ENCODE measurements around the gene USP54. TPM values are rescaled to one million over a fixed set of nuclear protein-coding genes. Genes with fewer than 3 reads are reported as not detected.

USP54 gene
- total and polyA plus RNA-seq, 9 of the 15 experiments (the other 6 are each of a cell fraction or from before 2014, with no cell fraction given), result 3.8 to 40.1 (median 16.9) TPM

- Histone ChIP-seq H3K9ac (ENCODE audit: insufficient read depth in 1 of 2, low read depth in 2 of 2, low read length in 2 of 2) (no peak overlapping the region), H3K4me2 (ENCODE audit: insufficient read depth, low read length) (no peak overlapping the region), H3K36me3 (ENCODE audit: control insufficient read depth, insufficient read depth, low read length) (no peaks in the 10 kb centered on the region), H3K4me3 (no peak overlapping the region), H3K27ac (ENCODE audit: extremely low read depth, low read depth, low read length) (no peak overlapping the region), H3K79me2 (ENCODE audit: control insufficient read depth, insufficient read depth, low read length) (no peaks in the 10 kb centered on the region), H4K20me1 (replicated peaks; ENCODE audit: control insufficient read depth, insufficient read depth, low read length) (no peaks in the 10 kb centered on the region), H3K9me3 (replicated peaks; ENCODE audit: control insufficient read depth, insufficient read depth, low read depth, low read length) (no peaks in the 10 kb centered on the region), H3K9me1 (ENCODE audit: control insufficient read depth, insufficient read depth, low read length) (no peaks in the 10 kb centered on the region), H3K27me3 (ENCODE audit: control insufficient read depth in 2 of 2, insufficient read depth in 2 of 2, low read length in 2 of 2) (no peaks in the 10 kb centered on the region), H2AFZ (ENCODE audit: low read depth, low read length) (no peak overlapping the region), H3K4me1 (replicated peaks in 1 of 2; ENCODE audit: control insufficient read depth in 2 of 2, insufficient read depth in 2 of 2, low read length in 2 of 2) (no peaks in the 10 kb centered on the region; a peak in 1 of 5 replicates)
- in situ Hi-C loops (cut with MboI) (no loop called here), intact Hi-C loops (cut with micrococcal nuclease) (no loop called here)
- FAIRE-seq (no peak), DNase-seq (ENCODE audit: extremely low read depth in 1 of 4, low spot score in 3 of 4) (no peak), ATAC-seq (peak; percentile 55; the same call in 2 of the 3 replicates)
- ChIA-PET POLR2A (interaction anchor here (0.5 to 1.3 kb wide), 7 partner anchors 10 to 374 kb away, joined by 3 to 5 read pairs (median 3); no protein-coding TSS in a partner anchor), CTCF (ENCODE audit: low intra/inter-chr PET ratio) (no interaction called here)
- 24% methylated on average over 3 of the region's 3 CpGs for WGBS (ENCODE audit: insufficient coverage, low coverage, missing lambda C conversion rate)
- TF ChIP-seq POLR2H (tag; IDR thresholded peaks at IDR 0.05; ENCODE audit: low read depth), result no peak
- TF ChIP-seq ZNF76 (CRISPR knock-in tag; IDR thresholded peaks at IDR 0.05; ENCODE audit: borderline replicate concordance), result no peak
- TF ChIP-seq THAP7 (CRISPR knock-in tag; IDR thresholded peaks at IDR 0.05), result no peak
- no peak for TF ChIP-seq PATZ1 (CRISPR knock-in tag; IDR thresholded peaks at IDR 0.05; ENCODE audit: borderline replicate concordance)
- TF ChIP-seq MTF1 (CRISPR knock-in tag; IDR thresholded peaks at IDR 0.05; ENCODE audit: borderline replicate concordance), result no peak
- no peak for TF ChIP-seq NFIX (CRISPR knock-in tag; IDR thresholded peaks at IDR 0.05; ENCODE audit: low read depth)
- TF ChIP-seq HDAC2 (IDR thresholded peaks at IDR 0.05), result no peak
- no peak for TF ChIP-seq SREBF2 (CRISPR knock-in tag; IDR thresholded peaks at IDR 0.05)
- TF ChIP-seq MITF (IDR thresholded peaks at IDR 0.05), result no peak
- no peak for TF ChIP-seq ZKSCAN1 (IDR thresholded peaks at IDR 0.05; ENCODE audit: low read depth, low read length)
- no peak for TF ChIP-seq U2AF2 (optimal IDR thresholded peaks at IDR 0.05; ENCODE audit: low read depth, low read length)
- BruUV-seq (replicated peaks), result no TSS peak
Measured at GRCh38 chr10:73552819-73553715, 38.1 kb downstream of the USP54 start.

Measured in K562 (cell line).